NCI-H446 (cell line): ENCODE results near the gene LMO7.

Experiments
- DNase-seq, 2 experiments: peaks; one replicate each; lab custom pipeline; 2025; lab: John Stamatoyannopoulos, UW

The LMO7 gene

GRCh38 chr13:75801388-75801945 is 165.3 kb downstream of the LMO7 start:
- DNase-seq, result no peak

- no peak for DNase-seq
Observed at GRCh38 chr13:75802161-75802560, 166.0 kb downstream of the LMO7 start.

GRCh38 chr13:75803164-75803611 is 167.1 kb downstream of the LMO7 start:
- no peak for DNase-seq

GRCh38 chr13:75804054-75804453 is 167.9 kb downstream of the LMO7 start:
- DNase-seq, result no peak

- no peak for DNase-seq
Observed at GRCh38 chr13:75804605-75805004, 168.5 kb downstream of the LMO7 start.

GRCh38 chr13:75806117-75806516 is 170.0 kb downstream of the LMO7 start:
- DNase-seq, result no peak

- no peak for DNase-seq
Observed at GRCh38 chr13:75811361-75811760, 175.2 kb downstream of the LMO7 start.

GRCh38 chr13:75811841-75812240 is 175.7 kb downstream of the LMO7 start:
- no peak for DNase-seq

- DNase-seq, result peak in 1 of 2 experiments; percentile 3
Observed at GRCh38 chr13:75812751-75813181, 176.6 kb downstream of the LMO7 start.

- DNase-seq, result no peak
Observed at GRCh38 chr13:75813323-75813722, 177.2 kb downstream of the LMO7 start.

- DNase-seq, result no peak
Observed at GRCh38 chr13:75818179-75818967, 182.2 kb downstream of the LMO7 start.

GRCh38 chr13:75818968-75819225 is 182.8 kb downstream of the LMO7 start:
- no peak for DNase-seq

GRCh38 chr13:75825161-75825560 is 189.0 kb downstream of the LMO7 start:
- DNase-seq, result no peak

GRCh38 chr13:75825594-75825993 is 189.5 kb downstream of the LMO7 start:
- DNase-seq, result no peak

- no peak for DNase-seq
Observed at GRCh38 chr13:75826391-75826790, 190.3 kb downstream of the LMO7 start.

GRCh38 chr13:75829830-75830229 is 193.7 kb downstream of the LMO7 start:
- DNase-seq, result no peak

- no peak for DNase-seq
Observed at GRCh38 chr13:75830842-75831241, 194.7 kb downstream of the LMO7 start.

- DNase-seq, result no peak
Observed at GRCh38 chr13:75831389-75831788, 195.3 kb downstream of the LMO7 start.

GRCh38 chr13:75832812-75833211 is 196.7 kb downstream of the LMO7 start:
- no peak for DNase-seq

- DNase-seq, result no peak
Observed at GRCh38 chr13:75836441-75836840, 200.3 kb downstream of the LMO7 start.

GRCh38 chr13:75838366-75839005 is 202.4 kb downstream of the LMO7 start:
- DNase-seq, result no peak

- no peak for DNase-seq
Observed at GRCh38 chr13:75839406-75839805, 203.3 kb downstream of the LMO7 start.

GRCh38 chr13:75841905-75842304 is 205.8 kb downstream of the LMO7 start:
- DNase-seq, result no peak
